ENCODE data around the gene LYPLAL1. TPM values are rescaled to one million over a fixed set of nuclear protein-coding genes. Genes with fewer than 3 reads are reported as not detected.

LYPLAL1 gene
- total RNA-seq, 1 donor from 2014 or later, result 15.9 TPM

DNA sequence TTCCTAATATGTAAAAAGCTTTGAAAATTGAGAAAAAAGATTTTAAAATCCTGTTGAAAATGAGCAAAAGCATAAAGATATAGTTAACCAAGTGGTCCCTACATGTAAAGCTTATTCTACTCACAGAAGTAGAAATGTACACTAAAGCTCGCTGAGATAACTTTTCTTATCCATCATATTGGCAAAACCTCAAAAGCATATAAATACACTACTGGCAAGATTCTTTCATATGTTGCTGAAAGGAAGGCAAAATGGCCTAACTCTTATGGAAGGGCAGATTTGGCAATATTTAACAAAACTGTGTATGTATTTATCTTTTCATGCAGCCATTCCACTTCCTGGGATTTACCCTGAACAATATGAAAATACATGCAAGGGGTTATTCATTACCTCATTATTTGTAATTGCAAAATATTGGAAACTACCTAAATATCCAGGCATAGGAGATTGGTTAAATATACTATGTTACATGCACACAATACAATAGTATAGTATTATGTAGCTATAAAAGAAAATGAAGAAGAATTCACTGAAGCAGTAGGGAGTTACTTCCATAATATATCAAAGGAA, 43.2 kb upstream of the LYPLAL1 start:
- no peak overlapping the region for H3K4me3 ChIP-seq (ENCODE audit: low read depth, low read length)
- TF ChIP-seq CTCF (IDR thresholded peaks at IDR 0.05; ENCODE audit: insufficient read depth, low read length, poor library complexity, severe bottlenecking), result no peak
- no peaks in the 10 kb centered on the region for H3K36me3 ChIP-seq (ENCODE audit: control insufficient read depth, insufficient read depth, low read length)
- no peaks in the 10 kb centered on the region for H3K27me3 ChIP-seq (ENCODE audit: control insufficient read depth, insufficient read depth, low read length)
- DNase-seq (ENCODE audit: low read depth), result no peak

DNA sequence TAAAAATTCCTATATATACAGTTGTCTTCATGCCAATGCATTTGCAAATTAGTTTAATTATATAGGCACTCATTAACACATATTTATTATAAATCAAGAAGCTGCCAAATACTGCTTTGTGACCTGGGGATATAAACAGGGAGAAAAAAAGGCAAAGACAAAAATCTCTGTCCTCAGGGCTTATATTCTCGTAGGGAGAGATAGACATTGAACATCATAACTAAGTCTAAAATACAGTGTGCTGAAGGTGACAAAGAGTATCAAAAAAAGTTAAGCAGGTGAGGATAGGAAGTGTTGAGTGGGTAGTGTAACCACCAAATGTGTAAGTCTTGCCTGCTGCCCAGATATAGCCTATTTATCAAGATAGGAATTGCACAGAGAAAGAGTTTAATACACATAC, 40.7 kb upstream of the LYPLAL1 start:
- no peak for TF ChIP-seq CTCF (IDR thresholded peaks at IDR 0.05; ENCODE audit: insufficient read depth, low read length, poor library complexity, severe bottlenecking)
- Histone ChIP-seq H3K4me3 (ENCODE audit: low read depth, low read length) (no peak overlapping the region), H3K27me3 (ENCODE audit: control insufficient read depth, insufficient read depth, low read length) (no peaks in the 10 kb centered on the region), H3K36me3 (ENCODE audit: control insufficient read depth, insufficient read depth, low read length) (no peaks in the 10 kb centered on the region)
- no peak for DNase-seq (ENCODE audit: low read depth)

DNA sequence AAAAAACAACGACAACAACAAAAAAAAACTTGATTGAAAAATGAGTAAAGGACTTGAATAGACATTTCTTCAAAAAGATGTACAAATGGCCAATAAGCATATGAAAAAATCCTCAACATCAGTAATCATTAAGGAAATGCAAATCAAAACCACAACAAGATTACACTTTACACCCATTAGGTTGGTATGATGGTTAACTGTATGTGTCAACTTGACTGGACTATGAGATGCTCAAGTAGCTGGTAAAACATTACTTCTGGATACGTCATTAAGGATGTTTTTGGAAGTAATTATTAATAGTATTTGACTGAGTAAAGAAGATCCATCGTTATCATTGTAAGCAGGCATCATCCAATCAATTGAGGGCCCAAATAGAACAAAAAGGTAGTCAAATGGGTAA, 34.9 kb upstream of the LYPLAL1 start:
- Histone ChIP-seq H3K27me3 (ENCODE audit: control insufficient read depth, insufficient read depth, low read length) (no peaks in the 10 kb centered on the region), H3K4me3 (ENCODE audit: low read depth, low read length) (no peak overlapping the region), H3K36me3 (ENCODE audit: control insufficient read depth, insufficient read depth, low read length) (no peaks in the 10 kb centered on the region)
- no peak for DNase-seq (ENCODE audit: low read depth)
- TF ChIP-seq CTCF (IDR thresholded peaks at IDR 0.05; ENCODE audit: insufficient read depth, low read length, poor library complexity, severe bottlenecking), result no peak

DNA sequence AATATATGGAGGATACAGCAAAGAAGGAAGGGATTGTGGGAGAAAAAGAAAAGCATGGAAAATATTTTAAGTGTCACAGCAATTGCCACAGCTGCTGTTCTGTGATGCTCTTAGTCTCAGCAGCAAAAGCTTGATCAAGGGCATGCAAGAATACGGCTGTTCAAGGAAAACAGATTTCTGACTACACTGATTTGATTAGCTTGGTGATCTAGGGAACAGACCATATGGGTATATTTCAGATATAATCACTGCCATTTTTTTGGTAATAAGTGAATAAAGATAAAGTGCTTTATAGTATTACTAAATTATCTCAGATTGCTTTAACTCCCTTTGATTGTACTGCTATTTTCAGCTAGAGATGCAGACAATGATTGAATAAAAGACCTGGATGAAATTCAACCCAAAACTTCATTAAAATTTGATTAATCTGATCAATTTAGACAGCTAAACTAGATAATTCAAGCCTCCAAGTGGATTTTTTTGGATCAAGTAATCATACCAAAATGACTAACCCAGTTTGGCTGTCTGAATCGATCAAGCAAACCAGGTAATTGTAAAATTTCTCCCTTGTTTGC, 33.3 kb upstream of the LYPLAL1 start:
- no peak for DNase-seq (ENCODE audit: low read depth)
- Histone ChIP-seq H3K27me3 (ENCODE audit: control insufficient read depth, insufficient read depth, low read length) (no peaks in the 10 kb centered on the region), H3K36me3 (ENCODE audit: control insufficient read depth, insufficient read depth, low read length) (no peaks in the 10 kb centered on the region), H3K4me3 (ENCODE audit: low read depth, low read length) (no peak overlapping the region)
- no peak for TF ChIP-seq CTCF (IDR thresholded peaks at IDR 0.05; ENCODE audit: insufficient read depth, low read length, poor library complexity, severe bottlenecking)

DNA sequence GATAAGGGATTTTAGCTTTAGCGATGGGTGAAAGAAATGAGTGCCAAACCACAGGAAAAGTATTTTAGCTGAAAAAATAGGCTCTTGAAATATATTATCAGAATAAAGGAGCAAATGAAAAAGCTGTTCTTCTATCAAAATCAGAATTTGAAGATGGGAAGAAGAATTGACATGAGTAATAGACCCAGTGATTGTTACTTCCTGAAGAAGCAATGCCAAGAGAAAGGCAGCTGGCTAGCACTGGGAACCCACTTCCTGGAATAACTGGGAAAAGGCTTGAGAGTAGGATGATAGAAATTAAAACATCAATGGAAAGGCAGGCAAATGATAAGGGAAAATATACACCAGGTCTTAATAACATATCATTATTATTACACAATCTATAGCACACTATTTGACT, 29.9 kb upstream of the LYPLAL1 start:
- H3K4me3 ChIP-seq (ENCODE audit: low read depth, low read length), result no peak overlapping the region
- TF ChIP-seq CTCF (IDR thresholded peaks at IDR 0.05; ENCODE audit: insufficient read depth, low read length, poor library complexity, severe bottlenecking), result no peak
- no peaks in the 10 kb centered on the region for H3K36me3 ChIP-seq (ENCODE audit: control insufficient read depth, insufficient read depth, low read length)
- DNase-seq (ENCODE audit: low read depth), result no peak
- H3K27me3 ChIP-seq (ENCODE audit: control insufficient read depth, insufficient read depth, low read length), result no peaks in the 10 kb centered on the region
